ENCODE results near the gene ODF2. TPM values are rescaled to one million over a fixed set of nuclear protein-coding genes. Genes with fewer than 3 reads are reported as not detected.
"Not testable (repeated sequence)": the region's sequence is repeated elsewhere in the genome, so short reads cannot be mapped to it uniquely, and the experiment has no call there.

Gene ODF2
- total RNA-seq, 4 donors from 2014 or later: 14.4 to 37.3 (median 25.9) TPM

GRCh38 chr9:128420651-128421481 is 34.9 kb upstream of the ODF2 start, which contains the start of gene CERCAM:
CERCAM (plus strand) TSS chr9:128420857; CDS start chr9:128420878, 21 bp downstream.
- H3K4me1 ChIP-seq: peaks cover 0 to 6% of the 10 kb centered on the region in 2 donors
- H3K27me3 ChIP-seq: peaks cover 0 to 3% of the 10 kb centered on the region in 2 donors
- peak within 1 kb of the TSS; percentile 78 to 93 for H3K27ac ChIP-seq
- peak; percentile 69 to 79 for DNase-seq
- intact Hi-C loops (cut with DNase I; ENCODE audit: low total_unique reads): no loop called here
- H3K36me3 ChIP-seq: no peaks in the 10 kb centered on the region
- TF ChIP-seq CTCF (IDR thresholded peaks at IDR 0.05) (peak in 1 of 4 experiments; percentile 7), POLR2A (IDR thresholded peaks at IDR 0.05) (no peak)
- no peaks in the 10 kb centered on the region for H3K9me3 ChIP-seq
- peak within 1 kb of the TSS; percentile 63 to 94 for H3K4me3 ChIP-seq

- peaks cover 0 to 6% of the 10 kb centered on the region in 2 donors for H3K4me1 ChIP-seq
- H3K27ac ChIP-seq: peak overlapping the region; percentile 78 to 93
- intact Hi-C loops (cut with DNase I; ENCODE audit: low total_unique reads): no loop called here
- no peaks in the 10 kb centered on the region for H3K27me3 ChIP-seq
- TF ChIP-seq POLR2A (IDR thresholded peaks at IDR 0.05) (no peak), CTCF (IDR thresholded peaks at IDR 0.05) (no peak)
- peak; percentile 18 to 38 for DNase-seq
- H3K36me3 ChIP-seq: no peaks in the 10 kb centered on the region
- H3K9me3 ChIP-seq: no peaks in the 10 kb centered on the region
- peak overlapping the region; percentile 63 to 94 for H3K4me3 ChIP-seq
These were observed 34.3 kb upstream of the ODF2 start for GRCh38 chr9:128421482-128421996.

GRCh38 chr9:128422022-128422782 is 33.6 kb upstream of the ODF2 start:
- DNase-seq; H3K4me3 ChIP-seq; intact Hi-C loops (cut with DNase I; ENCODE audit: low total_unique reads); H3K9me3 ChIP-seq; H3K36me3 ChIP-seq; H3K27me3 ChIP-seq; H3K4me1 ChIP-seq: not testable (repeated sequence)
- H3K27ac ChIP-seq: peak overlapping the region; percentile 78 to 93

- H3K36me3 ChIP-seq: no peaks in the 10 kb centered on the region
- intact Hi-C loops (cut with DNase I; ENCODE audit: low total_unique reads): no loop called here
- no peaks in the 10 kb centered on the region for H3K27me3 ChIP-seq
- H3K4me1 ChIP-seq: peaks cover 0 to 6% of the 10 kb centered on the region in 2 donors
- TF ChIP-seq CTCF (IDR thresholded peaks at IDR 0.05) (no peak), POLR2A (IDR thresholded peaks at IDR 0.05) (no peak)
- H3K4me3 ChIP-seq: no peak overlapping the region
- no peak for DNase-seq
- no peak overlapping the region for H3K27ac ChIP-seq
- no peaks in the 10 kb centered on the region for H3K9me3 ChIP-seq
These were observed 33.0 kb upstream of the ODF2 start for GRCh38 chr9:128422783-128423150.

GRCh38 chr9:128423356-128423755 is 32.5 kb upstream of the ODF2 start:
- H3K36me3 ChIP-seq; intact Hi-C loops (cut with DNase I; ENCODE audit: low total_unique reads); H3K4me3 ChIP-seq: not testable (repeated sequence)

More at GRCh38 chr9:128423356-128423755, 32.5 kb upstream of the ODF2 start:
- not testable (repeated sequence) for H3K27ac ChIP-seq, H3K4me1 ChIP-seq, DNase-seq, H3K9me3 ChIP-seq, H3K27me3 ChIP-seq
